NCI-H2227 (cell line): ENCODE results near the gene KCND3.

Source experiments
- DNase-seq: peaks from one replicate; lab custom pipeline; 2025; ENCODE audit not compliant: unreplicated experiment; lab: John Stamatoyannopoulos, UW

Gene KCND3

GRCh38 chr1:111921948-111922347, 67.5 kb downstream of the KCND3 start:
- no peak for DNase-seq

DNA sequence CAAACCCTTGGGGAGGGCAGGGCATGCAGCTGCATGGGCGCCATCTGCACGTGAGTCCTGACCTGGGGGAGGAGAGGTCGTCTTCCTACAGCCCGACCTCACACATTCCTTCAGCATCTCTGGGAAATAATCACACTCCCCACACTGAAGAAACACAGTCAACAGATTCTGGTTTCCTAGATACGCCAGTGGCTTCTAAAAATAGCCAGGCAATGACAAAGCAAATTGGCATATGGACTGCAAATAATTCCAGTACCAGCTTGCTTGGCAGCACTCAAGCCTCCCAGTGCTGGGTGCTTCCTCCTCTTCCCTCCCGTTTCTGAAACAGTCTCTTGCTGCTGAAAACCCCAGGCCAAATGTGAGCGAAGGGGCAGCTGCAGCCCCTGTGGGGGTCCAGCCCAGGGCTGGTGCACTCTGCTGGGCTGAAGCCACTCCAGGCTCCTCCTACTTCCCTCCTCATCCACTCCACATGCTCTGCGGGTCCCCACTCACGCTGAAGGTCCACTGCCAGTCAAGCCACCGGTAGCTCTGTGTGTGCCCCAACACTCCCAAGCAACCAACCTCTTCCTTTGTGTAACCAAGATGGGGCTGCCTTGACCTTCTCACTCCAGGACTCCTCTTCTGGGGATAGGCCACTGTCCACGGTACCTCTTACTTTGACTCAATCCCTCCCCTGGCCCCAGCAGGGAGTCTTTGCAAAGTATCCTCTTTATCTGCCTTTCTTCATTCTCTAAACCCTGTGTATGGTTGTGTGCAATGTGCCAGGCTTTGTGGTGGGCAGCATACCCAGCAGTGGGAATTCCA, 69.0 kb downstream of the KCND3 start:
- DNase-seq, result peak; percentile 87

- DNase-seq, result no peak
Observed at GRCh38 chr1:111911776-111912515, 77.5 kb downstream of the KCND3 start.

- no peak for DNase-seq
Observed at GRCh38 chr1:111911061-111911460, 78.4 kb downstream of the KCND3 start.

DNA sequence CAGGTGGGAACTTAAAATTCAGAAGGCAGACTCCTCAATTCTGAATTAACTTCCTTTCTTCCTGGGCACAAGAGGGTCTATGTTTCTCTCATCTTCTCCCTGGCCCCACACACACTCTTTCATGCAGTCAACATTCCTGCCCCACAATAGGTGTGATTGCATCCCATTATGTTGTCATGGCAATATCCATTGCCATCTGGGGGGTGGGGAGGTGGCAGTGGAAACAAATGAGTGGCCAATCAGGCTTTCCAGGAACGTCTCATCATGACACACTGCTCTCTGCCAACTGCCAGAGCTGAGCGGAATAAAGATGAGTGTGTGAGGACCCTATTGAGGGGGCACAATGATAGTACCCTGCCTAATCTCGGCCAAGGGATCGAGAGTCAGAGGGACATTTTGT, 80.4 kb downstream of the KCND3 start:
- DNase-seq, result peak; percentile 35

DNA sequence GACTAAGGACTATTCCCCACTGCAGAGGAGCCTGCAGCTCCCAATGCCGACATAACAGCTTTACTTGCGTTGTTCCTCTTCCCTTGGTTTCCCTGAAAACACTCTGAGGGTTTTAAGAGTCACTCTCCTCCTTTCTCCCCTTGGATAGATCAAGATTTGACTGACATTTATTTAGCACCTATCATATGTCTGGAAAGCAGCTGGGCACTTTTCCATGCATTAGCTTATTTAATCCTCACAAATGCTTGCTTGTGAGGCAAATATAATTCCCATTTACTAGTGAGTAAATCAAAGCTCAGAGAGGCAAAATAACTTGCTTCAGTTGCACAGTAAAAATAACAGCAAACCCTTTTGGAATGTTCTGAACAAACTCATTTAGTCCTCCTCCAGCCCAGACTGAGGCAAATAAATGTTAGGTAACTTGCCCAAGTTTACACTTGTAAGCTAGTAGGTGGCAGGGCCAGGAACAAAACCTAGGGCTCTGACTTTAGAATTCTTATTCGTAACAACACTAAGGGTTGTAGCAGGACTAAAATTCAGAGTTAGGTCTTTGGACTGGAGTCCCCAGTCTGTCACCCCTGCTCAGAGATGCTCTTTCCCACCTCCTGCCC, 81.4 kb downstream of the KCND3 start:
- no peak for DNase-seq

DNA sequence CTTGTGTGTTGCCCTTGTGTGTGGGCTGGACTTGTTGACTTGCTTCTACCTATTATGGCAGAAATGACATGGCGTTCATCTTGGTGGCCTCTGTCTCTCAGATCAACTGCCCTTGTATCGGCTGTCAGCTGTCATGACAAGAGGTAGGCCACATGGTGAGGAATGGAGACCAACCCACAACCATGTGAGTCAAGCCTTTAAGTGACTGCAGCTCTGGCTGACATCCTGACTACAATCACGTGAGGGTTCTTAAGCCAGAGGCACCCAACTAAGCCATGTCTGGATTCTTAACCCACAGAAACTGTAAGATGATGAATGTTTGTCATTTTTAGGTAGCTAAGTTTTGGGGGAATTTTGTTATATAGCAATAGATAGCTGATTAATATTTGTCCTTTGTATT, 82.1 kb downstream of the KCND3 start:
- no peak for DNase-seq

GRCh38 chr1:111906816-111907215, 82.7 kb downstream of the KCND3 start:
- DNase-seq, result no peak

DNA sequence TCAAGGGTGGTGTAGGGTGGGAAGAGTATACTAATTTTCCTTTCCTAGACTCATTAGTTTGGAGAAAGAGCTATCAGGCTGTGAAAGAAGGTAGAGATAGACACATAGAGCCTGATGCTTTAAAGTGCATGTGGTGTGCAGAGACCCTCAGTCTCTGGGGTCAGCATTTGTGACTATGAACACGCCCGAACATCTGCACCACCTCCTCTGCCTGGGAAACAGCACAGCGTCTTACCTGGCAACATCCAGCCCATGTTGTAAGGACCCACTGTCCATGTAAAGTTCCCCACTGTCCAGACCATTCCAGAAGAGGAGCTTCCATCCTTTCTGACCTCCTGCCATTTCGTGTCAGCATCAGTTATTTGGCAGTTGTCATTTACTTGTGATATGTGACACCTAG, 83.4 kb downstream of the KCND3 start:
- DNase-seq, result no peak

GRCh38 chr1:111904478-111905218, 84.8 kb downstream of the KCND3 start:
- peak; percentile 69 for DNase-seq

DNA sequence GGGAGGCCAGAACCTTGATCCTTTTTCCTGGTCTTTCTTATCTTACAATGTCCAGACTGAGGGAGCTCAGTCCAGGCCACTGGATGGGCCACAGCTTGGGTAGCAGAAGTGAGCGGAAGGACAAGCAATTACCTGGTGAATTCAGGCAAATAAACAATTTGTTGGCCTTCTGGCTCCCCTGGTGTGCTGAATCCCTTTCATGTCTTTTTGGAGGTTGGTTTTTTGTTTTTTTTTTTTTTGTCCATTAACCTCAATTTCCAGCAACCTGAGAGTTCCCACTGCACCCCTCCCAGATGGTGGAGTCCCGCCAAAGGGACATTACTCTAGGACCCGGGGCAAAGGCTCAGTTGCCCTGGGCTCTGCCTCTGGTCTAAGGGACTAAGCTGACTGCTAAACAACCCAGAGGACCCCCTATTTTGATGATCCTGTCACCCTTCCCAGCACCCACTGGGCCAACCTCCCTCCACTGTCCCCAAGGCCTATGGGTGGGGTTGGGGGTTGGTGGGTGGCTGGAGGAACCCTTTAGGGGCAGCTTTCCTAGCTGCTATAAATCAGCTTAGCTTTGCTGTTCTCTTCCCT, 85.5 kb downstream of the KCND3 start:
- DNase-seq, result no peak

GRCh38 chr1:111903148-111903870, 86.2 kb downstream of the KCND3 start:
- DNase-seq, result no peak

DNA sequence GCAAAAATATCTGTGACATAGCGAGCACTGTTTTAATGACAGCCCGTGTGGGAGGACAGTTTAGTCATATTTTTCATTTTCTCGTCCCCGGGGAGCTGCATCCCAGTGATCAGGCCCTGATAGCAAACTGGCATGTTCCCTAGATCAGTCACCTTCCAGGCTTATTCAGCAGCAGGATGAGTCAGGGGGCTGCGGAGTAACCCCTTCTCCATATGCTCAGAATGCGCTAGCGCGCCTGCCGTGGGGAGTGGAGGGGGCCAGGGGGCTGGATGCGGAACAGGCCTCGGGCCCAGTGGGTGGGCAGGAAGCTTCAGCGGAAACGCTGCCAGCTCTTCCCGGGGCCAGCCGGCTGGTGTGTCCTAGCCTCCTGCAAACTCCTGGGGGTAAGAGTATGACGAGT, 94.0 kb downstream of the KCND3 start:
- DNase-seq, result peak; percentile 15

GRCh38 chr1:111895017-111895416, 94.5 kb downstream of the KCND3 start:
- DNase-seq, result no peak

DNA sequence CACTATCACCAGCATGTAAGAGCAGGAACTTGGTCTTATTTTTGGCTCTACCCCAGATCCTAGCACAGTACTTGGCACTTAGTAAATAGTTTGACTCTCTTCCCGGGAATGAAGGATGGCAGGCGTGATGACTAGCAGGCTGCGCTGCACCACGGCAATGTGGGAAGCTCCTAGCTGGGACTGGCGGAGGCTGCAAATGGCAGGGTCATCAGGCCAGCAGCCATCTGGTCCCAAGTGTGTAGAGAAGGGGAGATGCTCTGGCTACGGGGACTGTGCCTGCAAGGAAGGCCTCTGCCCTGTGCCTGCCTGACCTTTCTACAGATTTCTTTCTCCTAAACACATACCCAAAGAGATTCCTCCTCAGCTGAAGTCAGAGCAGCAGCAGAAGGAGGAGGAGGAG, 95.0 kb downstream of the KCND3 start:
- DNase-seq, result no peak

DNA sequence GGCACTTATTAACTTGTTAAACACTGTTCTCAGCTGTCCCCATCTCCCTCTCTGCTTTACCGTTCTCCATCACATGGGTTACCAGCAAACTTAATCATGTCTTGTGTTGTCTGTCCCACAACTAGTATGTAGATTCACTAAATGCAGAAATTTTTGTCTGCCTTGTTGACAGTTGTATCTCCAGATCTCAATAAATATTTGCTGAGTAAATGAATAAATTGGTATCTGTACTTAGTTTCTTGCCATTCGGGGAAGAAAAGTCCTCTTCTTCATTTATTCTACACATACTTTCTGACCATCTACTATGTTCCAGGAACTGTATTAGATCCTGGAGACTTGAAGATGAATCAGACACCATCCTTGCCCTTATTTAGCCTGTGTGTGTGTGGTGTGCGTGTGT, 97.9 kb downstream of the KCND3 start:
- no peak for DNase-seq

DNA sequence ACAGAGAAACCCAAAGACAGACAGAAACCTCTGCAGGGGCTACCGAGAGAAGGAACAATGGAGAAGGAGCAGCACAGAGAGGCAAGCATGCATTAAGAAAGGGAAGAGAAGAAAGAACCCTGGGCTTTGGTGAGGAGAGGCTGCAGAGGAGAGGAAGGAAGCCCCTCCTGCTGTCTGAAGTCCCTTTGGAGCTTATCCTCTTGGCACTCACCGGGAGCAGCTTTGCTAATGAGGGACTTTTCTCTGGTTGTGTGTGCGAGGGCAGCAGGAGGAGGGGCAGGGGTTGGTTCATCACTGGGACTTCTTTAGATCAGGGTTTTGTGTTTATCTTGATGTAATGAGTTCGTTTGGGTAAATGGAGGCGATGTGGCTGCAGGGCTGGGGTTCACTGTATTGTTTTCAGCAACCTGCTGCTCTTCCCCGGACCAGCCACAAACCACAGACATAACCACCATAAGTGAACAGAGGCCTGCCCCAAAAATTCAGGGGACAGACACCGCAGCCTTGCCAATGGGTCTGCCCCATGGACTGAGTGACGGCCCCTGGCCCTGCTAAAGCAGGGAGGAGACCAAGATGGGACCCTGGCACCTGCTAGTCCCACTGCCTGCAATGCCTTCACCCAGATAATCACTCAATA, 100.6 kb downstream of the KCND3 start:
- DNase-seq, result no peak

DNA sequence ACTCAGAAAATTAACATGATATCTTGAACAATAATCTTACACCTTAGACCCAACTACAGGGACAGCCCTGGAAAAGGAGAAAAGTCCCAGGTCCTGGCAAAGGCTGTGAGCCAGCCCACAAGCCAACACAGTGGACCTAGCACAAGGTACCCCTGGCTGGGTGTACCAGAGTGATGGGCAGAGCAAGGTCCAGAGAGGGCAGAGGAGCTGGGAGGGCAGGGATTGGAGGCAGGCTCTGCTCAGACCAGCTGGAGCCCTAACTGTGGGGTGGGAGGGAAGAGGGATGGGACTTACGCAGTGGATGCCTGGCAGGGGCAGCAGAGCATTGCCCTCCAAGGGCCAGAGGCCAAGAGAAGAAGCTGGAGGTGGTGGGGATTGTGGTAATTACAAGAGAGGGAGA, 101.6 kb downstream of the KCND3 start:
- DNase-seq, result no peak

- DNase-seq, result no peak
Observed at GRCh38 chr1:111887385-111887784, 102.1 kb downstream of the KCND3 start.

GRCh38 chr1:111886741-111887140, 102.7 kb downstream of the KCND3 start:
- DNase-seq, result no peak
